Right lobe of liver (tissue), 4 donors: Measurements from ENCODE around the gene FCHSD1.

Experiments
- POLR2A ChIP-seq: fragments of 450-650 bp; IDR thresholded peaks from one replicate; pipeline ENCODE4 v1.6.1; 2017; ENCODE audit warnings: antibody characterized with exemption, mild to moderate bottlenecking
- TF ChIP-seq, protein P1 (sequence below), 4 donors: fragments of 200-600 bp in 3 of 4; fragments of 450-650 bp in 1 of 4; IDR thresholded peaks; one replicate each; pipeline versions ENCODE4 v1.5.1 to v1.8.0; 2016 to 2022; ENCODE audit warnings: antibody characterized with exemption in 4 of 4, mild to moderate bottlenecking in 2 of 4
- donor health status: DM: no; HTN: no; CAD: no.
- donor health status: DM: no; HTN: no; CAD: no.
- donor health status: DM: no; HTN: yes; CAD: no.

DNA sequence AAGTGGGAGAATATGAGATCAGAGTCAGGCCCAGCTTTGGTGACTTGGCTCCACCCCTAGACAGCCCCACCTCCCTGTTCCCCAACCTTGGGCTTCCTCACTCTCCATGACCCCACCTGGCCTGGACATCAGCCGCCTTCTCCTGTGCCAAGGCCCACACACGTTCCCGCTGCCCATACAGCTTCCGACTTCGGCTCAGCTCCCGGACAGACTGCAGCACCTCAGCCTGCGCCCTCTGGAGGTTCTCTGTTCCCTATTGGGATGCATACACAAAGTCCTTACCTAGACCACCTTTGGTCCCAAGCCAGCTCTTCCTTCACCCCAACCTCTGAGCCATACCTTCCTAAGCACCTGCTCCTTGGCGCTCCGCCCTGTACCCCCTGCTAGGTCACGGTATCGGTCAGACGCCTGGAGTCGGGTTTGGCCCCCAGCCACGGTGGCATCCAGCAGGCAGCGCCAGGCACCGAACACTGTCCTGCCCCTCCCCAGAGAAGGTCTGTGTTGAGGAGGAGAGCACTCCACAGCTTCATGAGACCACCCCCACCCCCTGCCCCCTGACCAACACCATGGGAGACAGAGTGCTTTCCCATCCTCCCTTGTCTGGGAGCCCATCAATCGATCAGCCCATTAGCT lies 2.0 kb downstream of the FCHSD1 start:
- TF ChIP-seq POLR2A, result no peak
- TF ChIP-seq, protein P1, sequence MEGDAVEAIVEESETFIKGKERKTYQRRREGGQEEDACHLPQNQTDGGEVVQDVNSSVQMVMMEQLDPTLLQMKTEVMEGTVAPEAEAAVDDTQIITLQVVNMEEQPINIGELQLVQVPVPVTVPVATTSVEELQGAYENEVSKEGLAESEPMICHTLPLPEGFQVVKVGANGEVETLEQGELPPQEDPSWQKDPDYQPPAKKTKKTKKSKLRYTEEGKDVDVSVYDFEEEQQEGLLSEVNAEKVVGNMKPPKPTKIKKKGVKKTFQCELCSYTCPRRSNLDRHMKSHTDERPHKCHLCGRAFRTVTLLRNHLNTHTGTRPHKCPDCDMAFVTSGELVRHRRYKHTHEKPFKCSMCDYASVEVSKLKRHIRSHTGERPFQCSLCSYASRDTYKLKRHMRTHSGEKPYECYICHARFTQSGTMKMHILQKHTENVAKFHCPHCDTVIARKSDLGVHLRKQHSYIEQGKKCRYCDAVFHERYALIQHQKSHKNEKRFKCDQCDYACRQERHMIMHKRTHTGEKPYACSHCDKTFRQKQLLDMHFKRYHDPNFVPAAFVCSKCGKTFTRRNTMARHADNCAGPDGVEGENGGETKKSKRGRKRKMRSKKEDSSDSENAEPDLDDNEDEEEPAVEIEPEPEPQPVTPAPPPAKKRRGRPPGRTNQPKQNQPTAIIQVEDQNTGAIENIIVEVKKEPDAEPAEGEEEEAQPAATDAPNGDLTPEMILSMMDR (IDR thresholded peaks at IDR 0.05), result no peak
